Measurements from ENCODE around the gene TMC6. TPM values are rescaled to one million over a fixed set of nuclear protein-coding genes. Genes with fewer than 3 reads are reported as not detected.
"Not testable (repeated sequence)": the region's sequence is repeated elsewhere in the genome, so short reads cannot be mapped to it uniquely, and the experiment has no call there.

Gene TMC6
- total RNA-seq, 2 experiments from 2014 or later = 209 to 213 TPM

GRCh38 chr17:78142119-78142861, 13.7 kb upstream of the TMC6 start:
- intact Hi-C loops (cut with micrococcal nuclease) = no loop called here
- TF ChIP-seq, protein P1, sequence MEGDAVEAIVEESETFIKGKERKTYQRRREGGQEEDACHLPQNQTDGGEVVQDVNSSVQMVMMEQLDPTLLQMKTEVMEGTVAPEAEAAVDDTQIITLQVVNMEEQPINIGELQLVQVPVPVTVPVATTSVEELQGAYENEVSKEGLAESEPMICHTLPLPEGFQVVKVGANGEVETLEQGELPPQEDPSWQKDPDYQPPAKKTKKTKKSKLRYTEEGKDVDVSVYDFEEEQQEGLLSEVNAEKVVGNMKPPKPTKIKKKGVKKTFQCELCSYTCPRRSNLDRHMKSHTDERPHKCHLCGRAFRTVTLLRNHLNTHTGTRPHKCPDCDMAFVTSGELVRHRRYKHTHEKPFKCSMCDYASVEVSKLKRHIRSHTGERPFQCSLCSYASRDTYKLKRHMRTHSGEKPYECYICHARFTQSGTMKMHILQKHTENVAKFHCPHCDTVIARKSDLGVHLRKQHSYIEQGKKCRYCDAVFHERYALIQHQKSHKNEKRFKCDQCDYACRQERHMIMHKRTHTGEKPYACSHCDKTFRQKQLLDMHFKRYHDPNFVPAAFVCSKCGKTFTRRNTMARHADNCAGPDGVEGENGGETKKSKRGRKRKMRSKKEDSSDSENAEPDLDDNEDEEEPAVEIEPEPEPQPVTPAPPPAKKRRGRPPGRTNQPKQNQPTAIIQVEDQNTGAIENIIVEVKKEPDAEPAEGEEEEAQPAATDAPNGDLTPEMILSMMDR (IDR thresholded peaks at IDR 0.05) = no peak
- peaks cover 31% of the 10 kb centered on the region for H3K36me3 Mint-ChIP-seq (ENCODE audit: low read depth)
- H3K9me3 Mint-ChIP-seq = no peaks in the 10 kb centered on the region
- H3K4me3 Mint-ChIP-seq = no peak overlapping the region
- H3K27me3 Mint-ChIP-seq = no peaks in the 10 kb centered on the region
- no peak for ATAC-seq
- CTCF ChIA-PET = interaction anchor here (3.3 kb wide), 1 partner anchor 34 kb away, joined by 10 read pairs; no protein-coding TSS in a partner anchor
- no peak overlapping the region for H3K27ac Mint-ChIP-seq
- POLR2A ChIA-PET = interaction anchor here (0.6 to 19.2 kb wide), 10 partner anchors 10 to 41 kb away, joined by 3 to 335 read pairs (median 4); partner anchors contain the start of genes SYNGR2, TMC6 and TMC8
- H3K4me1 Mint-ChIP-seq (ENCODE audit: low read depth) = peaks cover 50% of the 10 kb centered on the region
- DNase-seq = peak; percentile 22

DNA sequence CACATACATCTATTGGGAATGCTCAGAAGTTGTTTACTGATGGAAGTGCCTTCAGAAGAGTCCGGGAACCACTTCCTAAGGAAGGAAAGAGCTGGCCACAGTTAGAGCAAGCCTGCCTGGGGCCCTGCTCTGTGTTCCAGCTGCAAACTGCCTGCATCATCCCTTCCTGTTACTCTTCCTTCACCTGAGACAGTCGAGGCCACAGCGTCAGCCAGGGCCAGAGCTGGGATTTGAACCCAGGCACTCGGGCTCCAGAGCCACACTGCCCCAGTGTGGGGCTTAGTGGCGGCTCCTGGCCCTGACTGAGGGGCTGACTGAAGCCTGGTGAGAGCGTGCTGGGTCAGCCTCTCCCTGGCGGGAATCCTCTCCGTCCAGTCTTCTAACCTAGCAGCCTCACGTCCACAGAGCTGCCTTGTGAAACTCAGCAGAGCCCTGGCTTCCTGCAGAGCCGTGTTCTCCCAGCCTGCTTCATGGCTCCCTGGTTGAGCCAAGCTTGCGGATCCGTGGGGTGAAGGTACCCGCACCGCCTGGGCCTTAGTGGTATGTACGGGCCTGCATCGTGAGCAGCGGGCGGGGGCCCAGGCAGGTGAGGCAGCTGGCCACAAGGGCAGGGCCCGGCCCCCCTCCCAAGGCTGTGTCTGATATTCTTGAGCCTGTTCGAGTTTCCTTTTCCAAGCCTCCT, 13.0 kb upstream of the TMC6 start:
- POLR2A ChIA-PET = interaction anchor here (0.6 to 19.2 kb wide), 11 partner anchors 11 to 41 kb away, joined by 3 to 335 read pairs (median 4); partner anchors contain the start of genes SYNGR2, TMC6 and TMC8
- Mint-ChIP-seq H3K27me3 (no peaks in the 10 kb centered on the region), H3K4me1 (ENCODE audit: low read depth) (peaks cover 56% of the 10 kb centered on the region), H3K27ac (no peak overlapping the region), H3K36me3 (ENCODE audit: low read depth) (peaks cover 38% of the 10 kb centered on the region), H3K9me3 (no peaks in the 10 kb centered on the region), H3K4me3 (no peak overlapping the region)
- CTCF ChIA-PET = no interaction called here
- intact Hi-C loops (cut with micrococcal nuclease) = loop anchor here (2.0 kb wide), 1 partner anchor 21 kb away; no protein-coding TSS in a partner anchor
- TF ChIP-seq, protein P1 (IDR thresholded peaks at IDR 0.05) = no peak
- no peak for ATAC-seq
- no peak for DNase-seq

DNA sequence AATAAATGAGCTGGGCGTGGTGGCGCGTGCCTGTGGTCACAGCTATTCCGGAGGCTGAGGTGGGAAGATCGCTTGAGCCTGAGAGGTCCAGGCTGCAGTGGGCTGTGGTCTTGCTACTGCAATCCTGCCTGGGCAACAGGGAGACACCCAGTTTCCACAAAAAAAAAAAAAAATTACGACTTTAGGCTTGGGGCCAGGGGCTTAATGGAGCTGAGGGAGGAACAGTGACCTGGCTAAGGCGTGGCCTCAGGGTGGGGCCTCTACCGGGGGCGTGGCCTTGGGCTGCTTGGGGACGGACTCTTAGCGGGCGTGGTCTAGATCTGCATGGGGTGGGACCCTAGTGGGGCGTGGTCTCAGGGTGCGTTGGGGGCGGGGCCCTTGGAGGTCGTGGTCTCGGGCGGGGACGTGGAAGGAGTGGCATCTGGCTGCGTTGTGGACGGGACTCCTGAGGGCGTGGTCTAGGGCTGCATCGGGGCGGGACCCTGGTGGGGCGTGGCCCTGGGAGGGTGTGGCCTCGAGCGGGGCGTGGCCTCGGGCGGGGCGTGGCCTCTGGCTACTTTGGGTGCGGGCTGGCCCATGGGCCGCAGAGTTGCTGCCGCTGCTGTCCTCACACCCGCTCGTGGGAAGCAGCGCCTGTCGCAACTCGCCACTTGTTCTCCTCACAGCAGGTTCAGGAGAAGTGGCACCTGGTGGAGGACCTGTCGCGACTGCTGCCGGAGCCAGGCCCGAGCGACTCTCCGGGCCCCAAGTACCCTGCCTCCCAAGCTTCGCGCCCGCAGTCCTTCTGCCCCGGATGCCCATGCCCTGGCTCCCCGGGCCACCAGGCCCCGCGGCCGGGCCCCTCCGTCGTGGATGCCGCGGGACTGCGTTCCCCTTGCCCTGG, 11.9 kb upstream of the TMC6 start:
- peak; percentile 91 for ATAC-seq
- intact Hi-C loops (cut with micrococcal nuclease) = loop anchor here (2.0 kb wide), 1 partner anchor 20 kb away; no protein-coding TSS in a partner anchor
- DNase-seq = peak; percentile 100
- Mint-ChIP-seq H3K27ac (peak overlapping the region; percentile 85), H3K4me1 (ENCODE audit: low read depth) (peaks cover 67% of the 10 kb centered on the region), H3K4me3 (peak overlapping the region; percentile 28), H3K27me3 (no peaks in the 10 kb centered on the region), H3K36me3 (ENCODE audit: low read depth) (peaks cover 49% of the 10 kb centered on the region), H3K9me3 (no peaks in the 10 kb centered on the region)
- TF ChIP-seq, protein P1 (IDR thresholded peaks at IDR 0.05) = no peak
- ChIA-PET CTCF (interaction anchor here (0.6 to 2.0 kb wide), 5 partner anchors 12 to 55 kb away, joined by 3 to 11 read pairs (median 5); no protein-coding TSS in a partner anchor), POLR2A (interaction anchor here (0.5 to 19.2 kb wide), 8 partner anchors 12 to 35 kb away, joined by 3 to 335 read pairs (median 4); partner anchors contain the start of genes TMC6 and TMC8)

DNA sequence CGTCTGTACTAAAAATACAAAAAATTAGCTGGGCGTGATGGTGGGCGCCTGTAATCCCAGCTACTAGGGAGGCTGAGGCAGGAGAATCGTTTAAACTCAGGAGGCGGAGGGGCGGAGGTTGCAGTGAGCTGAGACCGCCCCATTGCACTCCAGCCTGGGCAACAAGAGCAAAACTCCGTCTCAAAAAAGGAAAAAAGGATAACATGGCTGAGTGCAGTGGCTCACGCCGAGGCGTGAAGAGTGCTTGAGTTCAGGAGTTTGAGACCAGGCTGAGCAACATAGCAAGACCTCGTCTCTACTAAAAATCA, 11.3 kb upstream of the TMC6 start:
- Mint-ChIP-seq H3K36me3 (ENCODE audit: low read depth) (peaks cover 54% of the 10 kb centered on the region), H3K4me1 (ENCODE audit: low read depth) (peaks cover 71% of the 10 kb centered on the region), H3K4me3 (peak overlapping the region; percentile 28), H3K27ac (peak overlapping the region; percentile 85)
- not testable (repeated sequence) for H3K27me3 Mint-ChIP-seq, DNase-seq, ATAC-seq, H3K9me3 Mint-ChIP-seq
- intact Hi-C loops (cut with micrococcal nuclease) = loop anchor here (2.0 kb wide), 1 partner anchor 19 kb away; no protein-coding TSS in a partner anchor
- CTCF ChIA-PET = interaction anchor here (0.6 to 2.0 kb wide), 5 partner anchors 12 to 54 kb away, joined by 3 to 11 read pairs (median 5); no protein-coding TSS in a partner anchor
- POLR2A ChIA-PET = interaction anchor here (0.5 to 19.2 kb wide), 7 partner anchors 13 to 36 kb away, joined by 3 to 335 read pairs (median 4); partner anchors contain the start of genes TMC6 and TMC8
